ENCODE data around the gene AP4B1. TPM values are rescaled to one million over a fixed set of nuclear protein-coding genes. Genes with fewer than 3 reads are reported as not detected.

Gene AP4B1
- total and polyA plus RNA-seq, 9 of the 15 experiments (the other 6 are each of a cell fraction or from before 2014, with no cell fraction given), result 15.8 to 36.5 (median 24.6) TPM

GRCh38 chr1:113935176-113935575 is 30.6 kb upstream of the AP4B1 start (continued):
- TF ChIP-seq E4F1 (CRISPR knock-in tag; IDR thresholded peaks at IDR 0.05; ENCODE audit: borderline replicate concordance) (no peak), AFF4 (CRISPR knock-in tag; IDR thresholded peaks at IDR 0.05) (no peak), NRF1 (conservative IDR thresholded peaks at IDR 0.05 in 1 of 2, IDR thresholded peaks at IDR 0.05 in 1 of 2) (no peak), ETV5 (CRISPR knock-in tag; IDR thresholded peaks at IDR 0.05; ENCODE audit: low read depth) (no peak), ZNF695 (CRISPR knock-in tag; IDR thresholded peaks at IDR 0.05) (no peak), RAD51 (IDR thresholded peaks at IDR 0.05; ENCODE audit: borderline replicate concordance, low read depth) (no peak), KDM2B (CRISPR knock-in tag; IDR thresholded peaks at IDR 0.05) (no peak), ETS2 (tag; IDR thresholded peaks at IDR 0.05; ENCODE audit: borderline replicate concordance, poor library complexity, severe bottlenecking) (no peak), FOXK2 (conservative IDR thresholded peaks at IDR 0.05 in 1 of 2, IDR thresholded peaks at IDR 0.05 in 1 of 2; ENCODE audit: low read depth in 2 of 2) (no peak), FOXJ2 (tag; IDR thresholded peaks at IDR 0.05) (no peak), ZNF146 (CRISPR knock-in tag; IDR thresholded peaks at IDR 0.05; ENCODE audit: unreplicated experiment) (peak; percentile 99), ZBTB17 (CRISPR knock-in tag; IDR thresholded peaks at IDR 0.05) (no peak), TSC22D4 (tag; IDR thresholded peaks at IDR 0.05) (no peak), EZH2 (IDR thresholded peaks at IDR 0.05; ENCODE audit: borderline replicate concordance, low read depth, low read length) (no peak), ZNF639 (CRISPR knock-in tag; conservative IDR thresholded peaks at IDR 0.05 in 1 of 2, IDR thresholded peaks at IDR 0.05 in 1 of 2) (no peak), ZNF449 (CRISPR knock-in tag; IDR thresholded peaks at IDR 0.05) (no peak), PHTF2 (CRISPR knock-in tag; IDR thresholded peaks at IDR 0.05) (no peak), MAFG (tag; conservative IDR thresholded peaks at IDR 0.05) (no peak)

Measured in K562 (cell line).